Testis (tissue), 3 donors: ENCODE data around the gene INSR. TPM values are rescaled to one million over a fixed set of nuclear protein-coding genes. Genes with fewer than 3 reads are reported as not detected.

Experiments used
- DNase-seq: peaks from one replicate; pipeline ENCODE4 v3.0.0-alpha.2; 2019
- H3K27ac ChIP-seq, 2 donors: fragments of 200-600 bp; sonication (generic); one replicate each; pipeline ENCODE4 v1.5.1; 2019
- H3K27me3 ChIP-seq: fragments of 200-600 bp; sonication (generic); one replicate; pipeline ENCODE4 v1.5.1; 2019
- H3K36me3 ChIP-seq: fragments of 200-600 bp; sonication (generic); one replicate; pipeline ENCODE4 v1.5.1; 2017; ENCODE audit warnings: low read depth; ENCODE audit errors: missing control alignments
- H3K4me1 ChIP-seq: fragments of 200-600 bp; sonication (generic); one replicate; pipeline ENCODE4 v1.5.1; 2019
- H3K4me3 ChIP-seq, 2 donors: fragments of 200-600 bp; sonication (generic); one replicate each; pipeline ENCODE4 v1.5.1; 2017 to 2019
- H3K9me3 ChIP-seq: fragments of 200-600 bp; sonication (generic); one replicate; pipeline ENCODE4 v1.5.1; 2017
- CTCF ChIP-seq, 3 experiments: fragments of 450-650 bp in 2 of 3; fragments of 200-600 bp in 1 of 3; sonication (generic) in 1 of 3; IDR thresholded peaks; one replicate each; pipeline ENCODE4 v1.5.1; 2016 to 2019; ENCODE audit warnings: antibody characterized with exemption in 3 of 3, mild to moderate bottlenecking in 2 of 3, moderate library complexity in 1 of 3
- POLR2A ChIP-seq: fragments of 450-650 bp; IDR thresholded peaks from one replicate; pipeline ENCODE4 v1.6.1; 2017; ENCODE audit warnings: antibody characterized with exemption, mild to moderate bottlenecking, moderate library complexity
- WGBS, 2 donors: methylation state at CpG; one replicate each; pipeline ENCODE4 v1.1.5; 2018; 5-methylcytosine and 5-hydroxymethylcytosine counted together
- intact Hi-C: fragments of 100-400 bp; cut with DNase I; formaldehyde crosslinking; loops from one replicate; pipeline ENCODE4 v1.15.1; 2023; ENCODE audit warnings: low total_unique reads
- polyA plus RNA-seq: library from polyadenylated mRNA; stranded (reverse); fragments of 350-450 nt; fragmentation: Illumina TruSeq; extraction: RNeasy Lipid Tissue Mini Kit (QIAGEN cat#74804); gene quantifications from one replicate; pipeline ENCODE4 v1.2.3, GENCODE V29; 2014; ENCODE audit warnings: low read depth, low replicate concordance; ENCODE audit not compliant: insufficient read depth
- total RNA-seq, 2 donors: library from RNA; depleted of rRNA; stranded (reverse); fragments of >200 nt; gene quantifications; one replicate each; pipeline ENCODE4 v1.2.3, GENCODE V29; 2016

INSR gene
- total and polyA plus RNA-seq, 3 donors from 2014 or later: 9.3 to 96.5 (median 85.1) TPM

- Histone ChIP-seq H3K27ac (no peak overlapping the region), H3K27me3 (no peaks in the 10 kb centered on the region), H3K9me3 (no peaks in the 10 kb centered on the region), H3K36me3 (no peaks in the 10 kb centered on the region), H3K4me3 (no peak overlapping the region), H3K4me1 (no peaks in the 10 kb centered on the region)
- DNase-seq: no peak
- intact Hi-C loops: no loop called here
- TF ChIP-seq POLR2A (no peak), CTCF (IDR thresholded peaks at IDR 0.05) (no peak)
- 75 to 79% methylated on average over 4 of the region's 4 CpGs for WGBS, 2 donors
Observed at GRCh38 chr19:7063339-7063738, 230.9 kb downstream of the INSR start.

Other genes with a start within 250 kb of the INSR start
- not detected for gene MBD3L2, start 245.1 kb downstream of the INSR start, total RNA-seq
- gene MBD3L2, start 245.1 kb downstream of the INSR start, polyA plus RNA-seq: not detected
- 1 to 10 TPM; 2.2 to 2.6 TPM for gene MBD3L3, start 235.7 kb downstream of the INSR start, total RNA-seq
- not detected for gene MBD3L3, start 235.7 kb downstream of the INSR start, polyA plus RNA-seq
- 10 to 100 TPM; 20.8 to 21.0 TPM for gene ZNF557, start 224.7 kb downstream of the INSR start, total RNA-seq
- 5.6 TPM for gene ZNF557, start 224.7 kb downstream of the INSR start, polyA plus RNA-seq
- 10 to 100 TPM; 33.4 to 42.7 TPM for gene ARHGEF18, start 54.5 kb upstream of the INSR start, total RNA-seq
- gene ARHGEF18, start 54.5 kb upstream of the INSR start, polyA plus RNA-seq: 17.9 TPM
- gene PEX11G, start 194.6 kb upstream of the INSR start, total RNA-seq: 10 to 100 TPM; 12.3 to 20.9 TPM
- 26.0 TPM for gene PEX11G, start 194.6 kb upstream of the INSR start, polyA plus RNA-seq
- gene ZNF358, start 221.7 kb upstream of the INSR start, total RNA-seq: 10 to 100 TPM; 28.7 to 35.9 TPM
- 21.0 TPM for gene ZNF358, start 221.7 kb upstream of the INSR start, polyA plus RNA-seq
- 10 to 100 TPM; 17.7 to 26.9 TPM for gene MCOLN1, start 228.2 kb upstream of the INSR start, total RNA-seq
- gene MCOLN1, start 228.2 kb upstream of the INSR start, polyA plus RNA-seq: 15.2 TPM
- gene PNPLA6, start 241.3 kb upstream of the INSR start, total RNA-seq: 100 to 1,000 TPM; 109 to 143 TPM
- 153 TPM for gene PNPLA6, start 241.3 kb upstream of the INSR start, polyA plus RNA-seq